Peyer's patch (tissue), 4 donors: ENCODE results near the gene SPATA20.

Experiments used
- CTCF ChIP-seq, 6 experiments: fragments of 450-650 bp in 4 of 6; fragments of 200-600 bp in 2 of 6; sonication (generic) in 1 of 6; IDR thresholded peaks; one replicate each; pipeline ENCODE4 v1.5.1; 2017 to 2019; ENCODE audit warnings: antibody characterized with exemption in 6 of 6, mild to moderate bottlenecking in 3 of 6, moderate library complexity in 1 of 6
- POLR2A ChIP-seq, 2 donors: fragments of 450-650 bp; IDR thresholded peaks; one replicate each; pipeline ENCODE4 v1.5.1; 2017; ENCODE audit warnings: antibody characterized with exemption in 2 of 2, mild to moderate bottlenecking in 2 of 2, moderate library complexity in 2 of 2

GRCh38 chr17:50540560-50541401 is 6.2 kb upstream of the SPATA20 start:
- TF ChIP-seq CTCF (IDR thresholded peaks at IDR 0.05) (no peak), POLR2A (IDR thresholded peaks at IDR 0.05) (no peak)
